ENCODE results near the gene KISS1R. TPM values are rescaled to one million over a fixed set of nuclear protein-coding genes. Genes with fewer than 3 reads are reported as not detected.

KISS1R gene
- total and polyA plus RNA-seq, 2 of the 4 experiments (the other 2 are of a cell fraction), result not detected

GRCh38 chr19:941292-942132, 24.4 kb downstream of the KISS1R start:
- dilution Hi-C loops (cut with HindIII; ENCODE audit: low sequenced_read_pairs, unreplicated experiment) (no loop called here), intact Hi-C loops (cut with micrococcal nuclease) (no loop called here), in situ Hi-C loops (cut with MboI; ENCODE audit: low sequenced_read_pairs) (no loop called here)
- Histone ChIP-seq H3K4ac (ENCODE audit: low read depth, low read length) (peak overlapping the region; percentile 4), H3K9me3 (ENCODE audit: control insufficient read depth, insufficient read depth, low read length) (no peaks in the 10 kb centered on the region), H3K27me3 (ENCODE audit: control insufficient read depth, insufficient read depth, low read length) (no peaks in the 10 kb centered on the region), H3K79me1 (ENCODE audit: low read depth in 1 of 2, low read length in 2 of 2) (peaks cover 17 to 78% of the 10 kb centered on the region in 2 experiments), H3K9ac (ENCODE audit: low read depth, low read length) (no peak overlapping the region; the same call in 1 of the 2 replicates), H3K4me3 (ENCODE audit: insufficient read depth, low read depth, low read length) (no peak overlapping the region), H2AFZ (replicated peaks; ENCODE audit: low read length, poor library complexity) (no peak overlapping the region), H3K27ac (ENCODE audit: insufficient read depth, low read length) (peak overlapping the region; percentile 23; the same call in 1 of the 2 replicates), H2BK5ac (ENCODE audit: low read depth, low read length, poor library complexity, severe bottlenecking) (peak overlapping the region; percentile 60), H4K91ac (ENCODE audit: insufficient read depth, low read depth, low read length) (peak overlapping the region; percentile 62), H3K9me1 (ENCODE audit: insufficient read depth, low read length) (peaks cover 17% of the 10 kb centered on the region), H3K14ac (replicated peaks; ENCODE audit: low read depth, low read length) (peak overlapping the region; percentile 1; the same call in 1 of the 2 replicates), H3K36me3 (ENCODE audit: control insufficient read depth, insufficient read depth, low read length) (peaks cover 48% of the 10 kb centered on the region), H4K8ac (ENCODE audit: low read depth in 2 of 2, low read length in 2 of 2) (peak overlapping the region; percentile 51 to 65; a peak in 2 of 4 replicates), H4K5ac (ENCODE audit: low read depth, low read length) (no peak overlapping the region), H2BK20ac (ENCODE audit: low read depth, low read length) (no peak overlapping the region), H3K56ac (ENCODE audit: extremely low read depth, insufficient read depth, low read length) (no peak overlapping the region), H2BK15ac (ENCODE audit: low read depth, low read length) (0 out of 3 replicates have a peak overlapping the region, but pooled peaks have one; percentile 40), H2AK9ac (replicated peaks; ENCODE audit: low read depth, low read length, poor library complexity) (peak overlapping the region; percentile 82), H3K18ac (ENCODE audit: low read depth, low read length) (no peak overlapping the region), H2BK120ac (ENCODE audit: low read depth, low read length) (0 out of 2 replicates have a peak overlapping the region, but pooled peaks have one; percentile 14), H2AK5ac (ENCODE audit: low read depth, low read length) (peak overlapping the region; percentile 96), H3K4me2 (ENCODE audit: low read depth, low read length) (no peak overlapping the region; the same call in 1 of the 2 replicates), H4K20me1 (ENCODE audit: insufficient read depth, low read length) (peaks cover 91% of the 10 kb centered on the region), H3K4me1 (ENCODE audit: control insufficient read depth, insufficient read depth, low read length) (peaks cover 9% of the 10 kb centered on the region; the same call in 1 of the 2 replicates), H3K23ac (ENCODE audit: low read depth, low read length) (no peak overlapping the region)
- WGBS, 2 experiments (ENCODE audit: extremely low coverage in 2 of 2, insufficient read length in 1 of 2), result 90% methylated on average over 34 of the region's 45 CpGs; no CpG with 5 or more reads in 1 of the 2 experiments
- DNase-seq (no peak), ATAC-seq (ENCODE audit: low read depth) (no peak)
- ChIA-PET POLR2A (ENCODE audit: unreplicated experiment) (no interaction called here), CTCF (no interaction called here)
- no TSS peak for BruUV-seq (replicated peaks)
- TF ChIP-seq FOS (IDR thresholded peaks at IDR 0.05; ENCODE audit: low read depth, low read length) (no peak), RFX5 (IDR thresholded peaks at IDR 0.05; ENCODE audit: low read depth, low read length) (no peak), MAFK (IDR thresholded peaks at IDR 0.05; ENCODE audit: low read depth, low read length) (no peak), CHD1 (IDR thresholded peaks at IDR 0.05; ENCODE audit: low read depth, low read length) (no peak), RCOR1 (IDR thresholded peaks at IDR 0.05; ENCODE audit: insufficient replicate concordance, low read length) (no peak), POLR2A (IDR thresholded peaks at IDR 0.05; ENCODE audit: low read depth, low read length) (no peak), BHLHE40 (IDR thresholded peaks at IDR 0.05; ENCODE audit: low read depth, low read length) (no peak), CEBPB (IDR thresholded peaks at IDR 0.05; ENCODE audit: low read depth, low read length) (no peak), MAZ (IDR thresholded peaks at IDR 0.05; ENCODE audit: borderline replicate concordance, low read depth, low read length) (no peak), ELK1 (IDR thresholded peaks at IDR 0.05; ENCODE audit: borderline replicate concordance, low read depth, low read length) (no peak), MXI1 (IDR thresholded peaks at IDR 0.05; ENCODE audit: borderline replicate concordance, low read depth, low read length) (no peak), RAD21 (IDR thresholded peaks at IDR 0.05; ENCODE audit: low read length) (no peak), CTCF (conservative IDR thresholded peaks at IDR 0.05; ENCODE audit: low read depth, low read length) (no peak), SMC3 (IDR thresholded peaks at IDR 0.05; ENCODE audit: low read depth, low read length) (no peak), NFE2L2 (IDR thresholded peaks at IDR 0.05; ENCODE audit: low read depth, low read length) (no peak)

All from IMR-90 (cell line).